Testis (tissue), 3 donors: ENCODE measurements around the gene TESK1. TPM values are rescaled to one million over a fixed set of nuclear protein-coding genes. Genes with fewer than 3 reads are reported as not detected.
A peak's percentile ranks its signal among the peaks of the same experiment; 100 is the strongest.
"Not testable (repeated sequence)": the region's sequence is repeated elsewhere in the genome, so short reads cannot be mapped to it uniquely, and the experiment has no call there.

ENCODE experiments used
- DNase-seq: peaks from one replicate; pipeline ENCODE4 v3.0.0-alpha.2; 2019
- H3K27ac ChIP-seq, 2 donors: fragments of 200-600 bp; sonication (generic); one replicate each; pipeline ENCODE4 v1.5.1; 2019
- H3K27me3 ChIP-seq: fragments of 200-600 bp; sonication (generic); one replicate; pipeline ENCODE4 v1.5.1; 2019
- H3K36me3 ChIP-seq: fragments of 200-600 bp; sonication (generic); one replicate; pipeline ENCODE4 v1.5.1; 2017; ENCODE audit warnings: low read depth; ENCODE audit errors: missing control alignments
- H3K4me1 ChIP-seq: fragments of 200-600 bp; sonication (generic); one replicate; pipeline ENCODE4 v1.5.1; 2019
- H3K4me3 ChIP-seq, 2 donors: fragments of 200-600 bp; sonication (generic); one replicate each; pipeline ENCODE4 v1.5.1; 2017 to 2019
- H3K9me3 ChIP-seq: fragments of 200-600 bp; sonication (generic); one replicate; pipeline ENCODE4 v1.5.1; 2017
- CTCF ChIP-seq, 3 experiments: fragments of 450-650 bp in 2 of 3; fragments of 200-600 bp in 1 of 3; sonication (generic) in 1 of 3; IDR thresholded peaks; one replicate each; pipeline ENCODE4 v1.5.1; 2016 to 2019; ENCODE audit warnings: antibody characterized with exemption in 3 of 3, mild to moderate bottlenecking in 2 of 3, moderate library complexity in 1 of 3
- POLR2A ChIP-seq: fragments of 450-650 bp; IDR thresholded peaks from one replicate; pipeline ENCODE4 v1.6.1; 2017; ENCODE audit warnings: antibody characterized with exemption, mild to moderate bottlenecking, moderate library complexity
- WGBS, 2 donors: methylation state at CpG; one replicate each; pipeline ENCODE4 v1.1.5; 2018; 5-methylcytosine and 5-hydroxymethylcytosine counted together
- intact Hi-C: fragments of 100-400 bp; cut with DNase I; formaldehyde crosslinking; loops from one replicate; pipeline ENCODE4 v1.15.1; 2023; ENCODE audit warnings: low total_unique reads
- polyA plus RNA-seq: library from polyadenylated mRNA; stranded (reverse); fragments of 350-450 nt; fragmentation: Illumina TruSeq; extraction: RNeasy Lipid Tissue Mini Kit (QIAGEN cat#74804); gene quantifications from one replicate; pipeline ENCODE4 v1.2.3, GENCODE V29; 2014; ENCODE audit warnings: low read depth, low replicate concordance; ENCODE audit not compliant: insufficient read depth
- total RNA-seq, 2 donors: library from RNA; depleted of rRNA; stranded (reverse); fragments of >200 nt; gene quantifications; one replicate each; pipeline ENCODE4 v1.2.3, GENCODE V29; 2016

TESK1 gene
- total and polyA plus RNA-seq, 3 donors from 2014 or later: 89.6 to 104 (median 92.6) TPM

- WGBS, 2 donors: 85 to 86% methylated on average over 1 of the region's 1 CpG
- Histone ChIP-seq H3K4me3 (no peak overlapping the region), H3K36me3 (no peaks in the 10 kb centered on the region), H3K27me3 (no peaks in the 10 kb centered on the region), H3K4me1 (no peaks in the 10 kb centered on the region), H3K9me3 (no peaks in the 10 kb centered on the region), H3K27ac (no peak overlapping the region)
- no peak for TF ChIP-seq POLR2A
- no peak for TF ChIP-seq CTCF (IDR thresholded peaks at IDR 0.05)
- intact Hi-C loops: no loop called here
- DNase-seq: no peak
Observed at GRCh38 chr9:35639631-35640030, 34.6 kb downstream of the TESK1 start.

- H3K27me3 ChIP-seq, H3K27ac ChIP-seq, H3K36me3 ChIP-seq, H3K4me1 ChIP-seq, intact Hi-C loops, H3K9me3 ChIP-seq, H3K4me3 ChIP-seq, DNase-seq: not testable (repeated sequence)
- WGBS, 2 donors: 96 to 97% methylated on average over 15 of the region's 15 CpGs
Observed at GRCh38 chr9:35640431-35640830, 35.4 kb downstream of the TESK1 start.

DNA sequence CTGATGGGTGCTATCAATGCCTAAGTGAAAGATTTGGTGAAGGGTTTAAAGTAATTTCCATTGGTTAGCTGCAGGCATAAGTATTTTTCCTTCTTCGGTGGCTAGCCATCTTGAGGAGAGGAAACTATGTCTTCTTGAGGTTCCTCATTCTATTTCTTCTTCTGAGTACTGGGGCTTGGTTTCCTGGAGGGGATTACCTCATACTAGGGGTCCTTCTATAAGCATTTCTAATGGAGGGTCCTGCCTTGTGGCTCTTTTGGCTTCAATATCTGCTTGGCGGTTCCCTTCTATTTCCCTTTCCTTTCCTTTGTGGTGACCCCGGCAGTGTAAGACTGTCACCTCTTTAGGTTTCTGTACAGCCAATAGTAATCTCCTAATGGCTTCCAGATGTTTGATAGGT lies 36.4 kb downstream of the TESK1 start:
- H3K4me3 ChIP-seq, H3K27me3 ChIP-seq, H3K36me3 ChIP-seq, H3K27ac ChIP-seq, H3K4me1 ChIP-seq, DNase-seq, intact Hi-C loops, H3K9me3 ChIP-seq: not testable (repeated sequence)
- 87 to 96% methylated on average over 3 of the region's 3 CpGs for WGBS, 2 donors

GRCh38 chr9:35643046-35643445 lies 38.0 kb downstream of the TESK1 start:
- Histone ChIP-seq H3K4me1 (peaks cover 4% of the 10 kb centered on the region), H3K4me3 (no peak overlapping the region), H3K27me3 (no peaks in the 10 kb centered on the region), H3K27ac (no peak overlapping the region), H3K9me3 (no peaks in the 10 kb centered on the region), H3K36me3 (no peaks in the 10 kb centered on the region)
- no peak for TF ChIP-seq CTCF (IDR thresholded peaks at IDR 0.05)
- TF ChIP-seq POLR2A: no peak
- no peak for DNase-seq
- intact Hi-C loops: no loop called here
- WGBS, 2 donors: 89 to 94% methylated on average over 11 to 12 of the region's 12 CpGs

- H3K9me3 ChIP-seq, H3K27me3 ChIP-seq, intact Hi-C loops, DNase-seq, H3K36me3 ChIP-seq, H3K4me1 ChIP-seq: not testable (repeated sequence)
- H3K27ac ChIP-seq: peak overlapping the region in 1 of 2 donors; percentile 40
- WGBS, 2 donors: 20 to 37% methylated on average over 10 of the region's 10 CpGs
- H3K4me3 ChIP-seq: peak overlapping the region in 1 of 2 donors; percentile 66
Observed at GRCh38 chr9:35645736-35646135, 40.7 kb downstream of the TESK1 start.

GRCh38 chr9:35646153-35646532 lies 41.1 kb downstream of the TESK1 start:
- 1 to 2% methylated on average over 11 of the region's 11 CpGs for WGBS, 2 donors
- peak overlapping the region; percentile 66 to 68 for H3K4me3 ChIP-seq
- H3K36me3 ChIP-seq: no peaks in the 10 kb centered on the region
- intact Hi-C loops: no loop called here
- TF ChIP-seq POLR2A (no peak), CTCF (IDR thresholded peaks at IDR 0.05) (no peak)
- no peaks in the 10 kb centered on the region for H3K27me3 ChIP-seq
- H3K9me3 ChIP-seq: no peaks in the 10 kb centered on the region
- H3K4me1 ChIP-seq: peaks cover 4% of the 10 kb centered on the region
- DNase-seq: peak; percentile 50
- peak overlapping the region; percentile 40 to 75 for H3K27ac ChIP-seq
